Bone marrow (tissue), 2 donors: ENCODE measurements around the gene ZNF770.

Source experiments
- DNase-seq, 2 donors: peaks; one replicate each; lab custom pipeline; 2025; lab: John Stamatoyannopoulos, UW

The ZNF770 gene, protein sequence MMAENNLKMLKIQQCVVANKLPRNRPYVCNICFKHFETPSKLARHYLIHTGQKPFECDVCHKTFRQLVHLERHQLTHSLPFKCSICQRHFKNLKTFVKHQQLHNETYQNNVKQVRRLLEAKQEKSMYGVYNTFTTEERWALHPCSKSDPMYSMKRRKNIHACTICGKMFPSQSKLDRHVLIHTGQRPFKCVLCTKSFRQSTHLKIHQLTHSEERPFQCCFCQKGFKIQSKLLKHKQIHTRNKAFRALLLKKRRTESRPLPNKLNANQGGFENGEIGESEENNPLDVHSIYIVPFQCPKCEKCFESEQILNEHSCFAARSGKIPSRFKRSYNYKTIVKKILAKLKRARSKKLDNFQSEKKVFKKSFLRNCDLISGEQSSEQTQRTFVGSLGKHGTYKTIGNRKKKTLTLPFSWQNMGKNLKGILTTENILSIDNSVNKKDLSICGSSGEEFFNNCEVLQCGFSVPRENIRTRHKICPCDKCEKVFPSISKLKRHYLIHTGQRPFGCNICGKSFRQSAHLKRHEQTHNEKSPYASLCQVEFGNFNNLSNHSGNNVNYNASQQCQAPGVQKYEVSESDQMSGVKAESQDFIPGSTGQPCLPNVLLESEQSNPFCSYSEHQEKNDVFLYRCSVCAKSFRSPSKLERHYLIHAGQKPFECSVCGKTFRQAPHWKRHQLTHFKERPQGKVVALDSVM

DNA sequence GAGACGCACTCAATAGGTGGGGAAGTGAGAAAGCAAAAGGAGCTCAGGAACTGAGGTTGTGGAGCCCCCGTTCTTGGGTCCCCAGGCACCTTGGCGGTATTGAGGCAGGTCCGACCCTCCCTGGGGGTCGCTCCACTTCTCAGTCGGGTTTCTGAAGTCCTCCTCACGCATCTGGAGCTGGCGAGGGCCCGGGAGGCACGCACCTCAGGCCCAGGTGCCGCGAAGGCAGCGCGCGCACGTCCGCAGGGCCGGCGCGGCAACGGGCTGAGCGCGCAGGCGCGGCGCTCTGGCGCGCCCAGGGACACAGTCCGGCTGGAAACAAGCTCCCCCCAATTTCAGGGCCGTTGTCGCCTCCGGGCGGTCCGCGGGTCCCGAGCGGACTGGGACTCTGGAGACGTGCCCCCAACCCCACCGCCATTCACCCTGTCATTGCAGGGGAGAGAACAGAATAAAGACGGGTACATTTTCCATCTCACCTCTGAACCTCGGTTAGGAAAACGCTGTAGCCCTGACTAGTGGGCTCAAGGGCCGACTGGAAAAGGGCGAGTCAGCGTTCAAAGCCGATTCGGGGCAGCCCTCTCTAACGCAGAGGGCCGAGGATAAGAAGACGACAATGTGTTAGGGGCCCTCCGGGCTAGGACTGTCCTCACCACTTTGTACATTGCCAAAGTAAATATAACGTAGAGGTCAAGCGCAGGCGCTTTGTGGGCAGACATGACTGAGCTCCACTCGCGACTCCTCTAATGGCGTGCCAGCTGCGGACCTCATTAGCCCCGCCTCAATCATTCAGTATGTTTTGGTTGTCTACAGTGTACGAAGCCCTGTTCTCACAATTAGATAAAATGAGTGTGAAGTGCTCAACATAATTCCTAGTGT is at the start of gene ZNF770:
Gene ZNF770 (minus strand): TSS at position 261 of the 876 bp plus-strand sequence. CDS start 4,853 bp downstream, outside the sequence.
- DNase-seq: peak; percentile 63 to 77

DNA sequence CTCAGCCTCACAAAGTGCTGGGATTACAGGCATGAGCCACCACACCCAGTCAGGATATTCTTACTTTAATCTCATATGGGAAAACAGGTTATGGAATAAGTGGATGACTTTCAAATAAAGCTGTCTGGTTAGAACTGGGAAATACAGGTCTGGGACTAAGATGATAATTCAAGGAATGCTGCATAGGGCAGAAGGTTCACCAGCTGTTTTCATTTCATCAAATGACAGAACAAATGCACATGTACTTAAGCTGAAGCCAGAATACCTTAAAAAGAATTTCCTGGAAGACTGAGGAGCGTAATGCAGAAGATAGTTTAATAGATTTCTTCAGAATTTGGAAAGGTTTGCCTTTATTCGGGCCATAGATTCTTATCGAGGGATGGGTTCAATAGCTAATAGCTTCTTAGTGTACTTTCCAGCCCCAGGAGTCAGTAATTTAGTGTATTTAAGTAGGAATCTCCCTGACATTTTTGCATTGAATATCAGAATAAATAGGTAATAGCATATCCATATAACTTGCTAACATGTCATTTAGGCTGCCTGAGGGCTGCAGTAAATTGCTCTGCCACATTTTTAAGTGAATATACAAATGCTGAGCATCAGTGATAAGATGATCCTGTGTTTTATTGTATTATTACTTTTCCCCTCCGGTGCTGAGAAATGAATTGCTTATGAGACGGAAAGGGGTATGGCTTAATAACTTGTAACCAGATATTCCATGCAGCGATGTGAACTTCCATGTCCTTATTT is 40.3 kb upstream of the ZNF770 start:
- DNase-seq: no peak

DNA sequence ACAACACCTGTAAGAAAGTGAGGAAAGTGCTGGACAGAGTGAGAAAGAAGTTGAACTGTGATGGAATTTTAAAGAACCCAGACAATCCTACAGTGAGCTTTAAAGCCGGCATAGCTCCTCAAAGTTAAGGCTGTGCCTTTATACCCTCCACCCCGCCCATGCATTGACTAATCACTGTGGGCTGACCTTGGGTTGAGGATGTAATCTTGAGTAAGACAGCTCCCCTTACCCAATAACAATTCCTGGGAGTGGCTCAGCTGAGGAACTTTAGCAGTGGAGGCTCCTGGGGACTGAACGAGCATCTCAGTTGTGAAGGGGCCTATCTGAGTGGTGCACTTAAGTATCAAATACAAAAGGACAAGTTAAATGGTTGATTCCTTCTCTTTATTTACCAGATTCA is 35.7 kb upstream of the ZNF770 start:
- DNase-seq: no peak

DNA sequence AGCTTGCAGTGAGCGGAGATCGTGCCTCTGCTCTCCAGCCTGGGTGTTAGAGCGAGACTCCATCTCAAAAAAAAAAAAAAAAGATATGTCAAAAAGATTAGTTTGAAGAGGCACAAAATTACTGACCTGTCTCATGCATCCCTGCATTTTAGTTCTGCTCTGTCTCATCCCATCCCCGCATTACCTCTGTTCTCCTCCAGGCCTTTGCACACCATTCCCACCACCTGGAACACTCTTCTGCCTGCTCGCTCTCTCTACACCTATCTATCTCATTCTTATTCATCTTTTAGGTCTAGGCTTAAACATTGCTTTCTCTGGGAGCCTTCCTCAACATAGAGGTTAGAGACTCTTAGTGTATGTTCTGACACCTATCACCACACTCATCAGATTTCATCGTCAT is 32.9 kb upstream of the ZNF770 start:
- no peak for DNase-seq

DNA sequence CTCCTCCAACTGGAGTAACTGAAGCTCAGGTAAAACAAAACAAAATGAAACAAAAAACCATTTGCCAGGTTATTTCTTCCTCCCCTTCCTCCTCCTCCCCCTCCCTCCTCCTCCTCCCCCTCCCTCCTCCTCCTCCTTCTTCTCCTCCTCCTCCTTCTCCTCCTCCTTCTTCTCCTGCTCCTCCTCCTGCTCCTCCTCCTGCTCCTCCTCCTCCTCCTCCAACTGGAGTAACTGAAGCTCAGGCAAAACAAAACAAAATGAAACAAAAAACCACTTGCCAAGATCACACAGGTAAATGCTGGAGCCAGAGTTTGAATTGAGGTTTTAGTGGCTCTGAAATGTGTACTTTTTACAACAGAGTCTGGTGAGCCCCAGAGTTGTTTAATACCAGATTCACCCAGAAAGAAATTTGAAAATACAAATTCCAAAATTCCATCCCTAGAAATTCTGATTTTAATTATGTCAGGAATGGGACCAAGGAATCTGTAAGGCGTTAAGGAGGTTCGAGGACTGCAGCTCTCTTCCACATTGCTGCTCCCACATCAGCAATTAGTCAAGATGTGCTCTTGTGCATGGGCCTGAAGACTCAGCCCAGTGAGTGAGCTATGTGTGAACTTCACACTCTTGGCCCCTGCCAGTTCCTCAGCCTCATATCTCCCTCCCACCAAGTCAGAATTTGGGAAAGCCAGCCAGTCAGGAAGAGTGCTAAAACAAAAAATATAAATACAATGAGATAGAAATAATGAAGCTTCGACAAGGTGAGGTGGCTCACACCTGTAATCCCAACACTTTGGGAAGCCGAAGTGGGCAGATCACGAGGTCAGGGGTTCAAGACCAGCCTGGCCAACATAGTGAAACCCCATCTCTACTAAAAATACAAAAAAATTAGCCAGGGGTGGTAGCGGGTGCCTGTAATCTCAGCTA is 31.6 kb upstream of the ZNF770 start:
- DNase-seq: no peak

DNA sequence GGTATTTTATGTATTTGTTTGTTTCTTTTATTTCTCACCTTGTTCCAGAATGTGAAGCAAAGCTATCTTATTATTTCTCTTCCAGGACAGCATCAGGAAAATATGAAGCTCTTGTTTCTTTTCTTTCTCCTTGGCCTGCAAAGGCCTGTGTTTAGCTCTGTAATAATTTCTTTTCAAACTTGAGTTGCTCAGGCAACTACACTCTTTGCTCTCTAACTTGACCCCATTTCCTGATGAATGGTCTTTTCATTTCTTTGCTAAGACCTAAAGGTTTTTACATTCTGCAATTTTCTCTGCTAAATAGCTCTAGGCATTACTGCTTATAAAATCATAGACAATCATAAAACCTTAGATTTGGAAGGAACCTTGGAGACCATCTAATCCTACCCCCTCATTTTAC is 26.2 kb upstream of the ZNF770 start:
- no peak for DNase-seq

DNA sequence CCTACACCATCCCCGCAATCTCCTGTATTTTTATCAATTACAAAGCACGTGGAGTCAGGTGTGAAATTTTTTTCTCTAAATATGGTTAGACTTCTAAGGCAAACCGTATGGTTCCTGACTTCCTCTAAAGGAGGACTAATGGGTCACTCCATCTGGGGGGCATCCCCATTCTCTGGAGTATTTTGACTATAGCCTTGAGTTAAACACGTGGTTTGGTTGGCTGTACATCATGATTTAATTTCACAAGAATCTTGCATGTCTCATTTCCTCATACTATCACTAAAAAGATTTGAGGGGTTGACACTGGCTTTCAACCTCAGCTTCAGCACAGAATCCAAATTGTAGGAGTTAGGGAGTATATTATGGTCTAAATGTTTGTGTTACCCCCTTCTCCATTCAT is 25.3 kb upstream of the ZNF770 start:
- no peak for DNase-seq

DNA sequence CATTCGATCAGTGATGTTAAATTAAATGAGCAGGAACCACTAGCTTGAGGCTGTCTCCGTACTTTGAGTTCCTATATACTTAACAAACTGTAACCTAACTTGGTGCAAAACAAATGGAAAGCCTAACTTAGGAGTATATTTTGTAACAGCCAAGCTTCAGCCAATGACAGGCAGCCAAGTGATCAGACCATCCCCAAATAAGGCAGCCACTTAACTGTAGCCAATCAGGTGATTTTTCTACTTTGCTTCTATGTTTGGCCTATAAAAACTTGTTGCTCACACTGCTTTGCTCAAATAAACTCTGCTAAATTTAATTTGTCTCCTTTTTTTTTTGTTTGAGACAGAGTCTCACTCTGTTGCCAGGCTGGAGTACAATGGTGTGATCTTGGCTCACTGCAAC is 19.3 kb upstream of the ZNF770 start:
- no peak for DNase-seq

DNA sequence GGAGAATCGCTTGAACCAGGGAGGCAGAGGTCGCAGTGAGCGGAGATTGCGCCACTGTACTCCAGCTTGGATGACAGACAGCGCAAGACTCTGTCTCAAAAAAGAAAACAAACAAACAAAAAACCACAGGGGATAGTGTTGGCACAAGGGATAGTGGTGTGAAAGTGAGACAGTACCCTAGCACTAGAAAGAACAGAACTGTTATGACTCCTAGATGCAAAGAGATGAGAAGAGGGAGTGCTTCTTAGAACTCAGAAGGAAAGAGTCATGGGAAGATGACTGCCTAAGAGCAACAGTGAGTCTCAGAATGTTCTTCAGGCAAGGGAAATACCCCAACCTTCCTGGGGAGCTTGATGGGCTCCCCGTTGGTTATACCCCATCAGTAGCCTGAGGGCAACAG is 17.8 kb upstream of the ZNF770 start:
- DNase-seq: no peak

DNA sequence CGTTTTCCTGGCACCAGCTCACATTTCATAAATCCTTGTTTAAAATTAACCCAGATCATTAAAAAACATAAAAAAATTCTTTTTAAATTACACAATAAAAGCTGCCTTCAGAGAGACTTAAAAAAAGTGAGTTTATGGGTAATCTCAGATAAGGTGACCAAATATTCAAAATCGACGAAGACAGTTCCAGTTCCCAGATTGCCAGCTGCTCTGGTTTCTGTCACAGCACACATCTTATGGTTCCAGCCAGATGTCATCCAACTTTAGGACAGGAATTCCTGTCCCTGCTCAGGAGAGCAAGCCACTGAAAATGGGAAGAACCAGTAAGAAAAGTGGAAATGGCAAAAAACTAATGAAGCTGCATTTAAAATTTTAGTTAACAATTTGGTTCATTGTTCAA is 15.8 kb upstream of the ZNF770 start:
- no peak for DNase-seq

DNA sequence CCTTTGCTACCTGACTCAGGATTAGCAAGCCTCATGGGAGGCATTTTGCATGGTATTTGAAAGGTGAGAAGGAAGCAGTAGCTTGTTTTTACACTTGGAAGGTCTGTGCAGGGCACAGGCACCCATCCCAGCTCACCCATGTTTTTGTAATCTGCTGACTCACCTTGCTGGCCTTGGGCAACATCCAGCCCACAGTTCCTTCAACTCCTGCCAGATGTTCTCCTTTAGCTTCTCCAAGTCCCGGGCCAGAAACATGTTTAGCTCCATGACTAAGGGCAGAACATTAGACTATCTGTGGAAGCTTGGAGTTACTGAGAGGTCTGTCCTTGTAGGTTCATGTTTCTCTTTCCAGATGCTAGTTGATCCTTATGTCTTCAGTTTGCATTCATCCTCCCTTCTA is 12.4 kb upstream of the ZNF770 start:
- no peak for DNase-seq

DNA sequence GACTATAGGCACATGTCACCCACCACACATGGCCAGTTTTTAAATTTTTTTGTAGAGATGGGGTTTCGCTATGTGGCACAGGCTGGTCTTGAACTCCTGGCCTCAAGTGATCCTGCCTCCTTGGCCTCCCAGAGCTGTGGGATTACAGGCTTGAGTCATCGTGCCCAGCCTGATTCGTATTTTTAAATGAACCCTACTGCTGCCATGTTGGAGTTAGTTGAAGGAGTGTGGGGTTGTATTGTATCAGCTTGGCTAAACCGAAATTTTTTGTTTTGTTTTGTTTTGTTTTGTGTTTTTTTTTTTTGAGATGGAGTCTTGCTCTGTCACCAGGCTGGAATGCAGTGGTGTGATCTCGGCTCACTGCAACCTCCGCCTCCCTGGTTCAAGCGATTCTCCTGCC is 11.8 kb upstream of the ZNF770 start:
- no peak for DNase-seq

DNA sequence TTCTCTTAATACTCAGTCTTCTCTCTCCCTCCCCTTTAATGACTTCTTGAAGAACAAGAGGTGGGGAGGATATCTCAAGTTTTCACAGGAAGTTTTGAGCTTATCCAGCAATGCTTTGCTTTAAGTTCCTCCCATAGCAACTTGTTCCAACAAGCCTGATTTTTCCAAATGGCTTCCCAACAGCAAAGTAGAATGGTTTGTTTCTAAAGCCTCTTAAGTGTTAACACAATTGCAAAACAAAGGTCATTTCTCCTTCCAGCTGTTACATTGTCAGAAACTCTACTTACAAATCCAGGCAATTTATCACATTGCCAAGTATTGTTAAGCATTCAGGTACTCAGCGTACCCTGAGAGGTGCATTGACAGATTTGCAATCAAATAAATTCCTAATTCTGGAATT is 6.8 kb upstream of the ZNF770 start:
- DNase-seq: no peak

DNA sequence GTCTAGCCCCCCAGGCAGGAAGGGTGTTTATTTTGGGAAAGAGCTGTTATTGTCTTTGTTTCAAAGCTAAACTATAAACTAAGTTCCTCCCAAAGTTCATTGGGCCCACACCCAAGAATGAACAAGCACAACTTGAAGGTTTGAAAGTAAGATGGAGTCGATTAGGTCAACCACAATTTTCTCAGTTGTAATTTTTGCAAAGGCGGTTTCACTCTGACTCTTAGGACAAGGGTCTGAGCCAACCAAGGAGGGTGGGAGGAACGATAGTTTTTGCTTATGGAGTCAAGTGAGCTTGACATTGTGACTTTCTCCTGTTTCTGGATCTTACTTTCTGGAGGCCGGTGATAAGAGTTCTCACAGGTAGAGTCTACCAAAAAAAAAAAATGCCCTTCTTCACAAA is 5.8 kb upstream of the ZNF770 start:
- no peak for DNase-seq

DNA sequence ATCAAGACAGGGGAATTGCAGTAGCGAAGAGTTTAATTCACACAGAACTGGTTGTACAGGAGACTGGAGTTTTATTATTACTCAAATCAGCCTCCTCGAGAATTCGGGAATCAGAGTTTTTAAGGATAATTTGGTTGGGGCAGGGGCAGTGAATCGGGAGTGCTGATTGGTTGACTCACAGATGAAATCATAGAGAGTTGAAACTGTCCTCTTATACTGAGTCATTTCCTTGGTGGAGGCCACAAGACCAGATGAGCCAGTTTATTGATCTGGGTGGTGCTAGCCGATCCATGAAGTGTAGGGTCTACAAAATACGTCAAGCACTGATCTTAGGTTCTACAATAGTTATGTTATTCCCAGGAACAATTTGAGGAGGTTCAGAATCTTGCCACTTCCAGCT is 5.3 kb upstream of the ZNF770 start:
- DNase-seq: no peak

DNA sequence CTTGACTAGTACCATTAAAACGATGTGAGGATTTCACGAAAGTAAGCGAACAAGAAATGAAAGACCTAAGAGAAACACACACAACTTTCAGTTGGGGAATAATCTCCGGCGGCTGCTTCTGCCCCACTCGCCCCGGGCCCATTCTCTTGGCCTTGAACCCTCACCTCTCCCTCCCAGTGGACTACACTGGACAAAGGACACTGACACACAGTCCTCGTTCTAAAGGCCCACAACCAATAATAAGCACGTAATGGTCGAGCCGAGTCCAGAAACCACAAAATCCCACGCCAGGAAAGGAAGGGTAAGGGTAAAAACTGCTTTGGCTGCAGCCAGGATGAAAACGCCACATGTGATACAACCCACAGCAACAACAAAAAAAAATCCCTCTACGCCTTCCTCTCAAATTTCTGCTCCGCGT is 469 bp downstream of the ZNF770 start:
- DNase-seq: no peak

DNA sequence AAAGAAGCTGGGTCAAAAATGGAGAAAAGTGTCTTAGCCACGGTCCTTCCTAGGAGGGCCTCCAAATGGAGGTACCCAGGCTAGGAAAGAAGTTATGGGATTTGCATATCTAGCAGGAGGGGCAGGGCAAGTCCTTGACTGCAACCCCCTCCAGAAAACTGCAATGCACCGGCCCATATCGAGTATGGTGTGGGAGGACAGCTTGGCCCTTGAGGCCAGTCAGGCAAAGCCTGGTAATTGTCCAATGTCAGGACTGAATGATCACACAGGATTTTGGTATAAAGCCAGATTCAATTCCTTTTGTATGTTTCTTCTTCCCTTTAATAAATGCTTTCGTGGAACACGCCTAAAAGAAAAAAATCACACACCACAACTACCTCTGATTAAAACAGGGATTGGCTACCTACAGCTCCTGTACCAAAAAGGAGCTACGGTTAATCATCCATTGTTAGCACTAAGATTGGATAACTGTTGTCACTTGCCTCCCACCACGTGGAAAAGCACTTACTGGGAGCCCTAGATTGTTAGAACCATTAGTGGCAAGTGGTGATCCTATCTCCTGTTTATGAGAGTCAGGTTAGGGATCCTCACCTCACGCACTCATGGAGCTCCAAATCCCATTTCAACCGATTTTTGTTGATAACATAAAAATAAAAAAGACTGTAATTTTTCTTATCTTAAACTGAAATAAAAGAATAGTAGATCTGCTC is 1.2 kb downstream of the ZNF770 start:
- DNase-seq: no peak

DNA sequence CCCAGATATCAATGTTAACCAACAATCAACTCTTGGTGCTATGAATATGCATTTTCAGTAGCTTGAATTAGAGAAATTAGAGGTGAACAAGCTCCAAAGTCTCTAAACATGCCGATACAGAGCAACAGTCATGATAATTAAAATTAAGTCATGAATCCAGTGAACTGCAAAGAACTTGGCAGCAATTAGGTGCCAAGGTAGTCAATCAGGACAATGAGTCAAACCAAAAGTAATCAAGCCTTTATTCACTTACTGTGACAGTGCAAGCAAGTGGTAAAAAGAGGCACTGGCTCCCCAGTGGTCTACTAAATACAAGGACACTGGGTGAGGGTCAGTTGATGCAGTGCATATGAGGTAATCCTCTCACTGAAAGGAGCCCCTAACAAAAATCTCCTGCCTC is 1.8 kb downstream of the ZNF770 start:
- DNase-seq: no peak

DNA sequence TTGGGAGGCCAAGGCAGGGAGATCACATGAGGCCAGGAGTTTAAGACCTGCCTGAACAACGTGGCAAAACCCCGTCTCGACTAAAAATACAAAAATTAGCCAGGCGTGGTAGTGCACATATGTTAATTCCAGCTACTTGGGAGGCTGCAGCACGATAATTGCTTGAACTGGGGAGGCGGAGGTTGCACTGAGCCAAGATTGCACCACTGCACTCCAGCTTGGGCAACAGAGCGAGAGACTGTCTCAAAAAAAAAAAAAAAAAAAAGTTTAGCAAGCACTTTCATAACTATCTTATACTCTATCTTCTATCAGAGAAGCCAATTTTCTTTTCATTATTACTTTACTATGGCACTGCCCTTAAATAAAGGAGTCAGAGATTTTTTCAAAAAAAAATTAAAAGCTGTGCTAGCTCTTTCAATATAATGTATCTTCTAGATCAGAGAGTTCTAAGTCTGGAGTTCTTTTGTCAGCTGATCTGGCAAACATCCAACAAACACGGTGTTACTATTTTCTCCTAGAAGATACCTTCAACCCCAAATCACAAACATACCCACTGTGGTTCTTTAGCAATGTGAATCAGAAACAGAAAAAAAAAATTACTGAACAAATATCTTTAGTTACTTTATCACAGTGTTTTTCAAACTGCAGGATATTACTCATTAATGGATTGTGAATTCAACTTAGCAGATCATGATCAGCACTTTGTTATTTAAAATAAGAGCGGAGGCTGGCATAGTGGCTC is 3.0 kb downstream of the ZNF770 start:
- DNase-seq: no peak
